K562 (cell line): ENCODE measurements around the gene PLAAT3. TPM values are rescaled to one million over a fixed set of nuclear protein-coding genes. Genes with fewer than 3 reads are reported as not detected.

ENCODE experiments used
- BRD9 ChIP-seq: fragments of 450-650 bp; IDR thresholded peaks from 2 replicates; pipeline ENCODE4 v1.6.1; 2018; ENCODE audit warnings: low read depth; ENCODE audit not compliant: partially characterized antibody
- CEBPG ChIP-seq, 3 experiments: fragments of 200-800 bp in 1 of 3; sonication (Bioruptor generic) in 1 of 3; sonication (generic) in 1 of 3; formaldehyde crosslinking in 1 of 3; IDR thresholded peaks in 2 of 3; conservative IDR thresholded peaks in 1 of 3; 2 replicates each; pipeline versions ENCODE4 v1.6.1 to v1.8.0; 2016 to 2022; ENCODE audit warnings: missing compliant biosample characterization in 2 of 3, missing genetic modification characterization in 2 of 3, mild to moderate bottlenecking in 1 of 3, missing genetic modification reagents in 1 of 3
- FOXJ2 ChIP-seq: fragments of 200-800 bp; sonication (Bioruptor generic); IDR thresholded peaks from 2 replicates; pipeline ENCODE4 v1.6.1; 2016; ENCODE audit warnings: missing genetic modification characterization, missing compliant biosample characterization
- GTF2E2 ChIP-seq: fragments of 200-800 bp; sonication (Bioruptor generic); IDR thresholded peaks from 2 replicates; pipeline ENCODE4 v1.6.1; 2016; ENCODE audit warnings: missing genetic modification characterization, missing compliant biosample characterization
- HDAC8 ChIP-seq: fragments of 450-650 bp; IDR thresholded peaks from 2 replicates; pipeline ENCODE4 v1.6.1; 2016; ENCODE audit warnings: mild to moderate bottlenecking, missing genetic modification characterization, moderate library complexity, missing compliant biosample characterization
- HMG20A ChIP-seq: fragments of 450-650 bp; formaldehyde crosslinking; conservative IDR thresholded peaks from 2 replicates; pipeline ENCODE4 v1.4.0; 2020; ENCODE audit warnings: mild to moderate bottlenecking, mixed read lengths
- HSF4 ChIP-seq: fragments of 250-450 bp; sonication (Bioruptor Pico); IDR thresholded peaks from 2 replicates; pipeline ENCODE4 v2.1.2; 2022; ENCODE audit warnings: mild to moderate bottlenecking, moderate library complexity, borderline replicate concordance
- KDM1A ChIP-seq, 2 experiments: fragments of 450-650 bp; IDR thresholded peaks; 2 replicates each; pipeline ENCODE4 v1.6.1; 2016; ENCODE audit warnings: mild to moderate bottlenecking in 2 of 2
- LARP7 ChIP-seq: fragments of 450-650 bp; IDR thresholded peaks from 2 replicates; pipeline ENCODE4 v1.6.1; 2016
- MCM5 ChIP-seq: fragments of 450-650 bp; IDR thresholded peaks from 2 replicates; pipeline ENCODE4 v1.6.1; 2016; ENCODE audit warnings: low read depth
- NCOR1 ChIP-seq: fragments of 450-650 bp; IDR thresholded peaks from 2 replicates; pipeline ENCODE4 v1.6.1; 2016; ENCODE audit warnings: mild to moderate bottlenecking, moderate library complexity
- NFIX ChIP-seq: fragments of 250-450 bp; sonication (Bioruptor Pico); IDR thresholded peaks from 2 replicates; pipeline ENCODE4 v1.4.0; 2020; ENCODE audit warnings: low read depth, mild to moderate bottlenecking, moderate library complexity
- NR3C1 ChIP-seq: sonication (generic); formaldehyde crosslinking; IDR thresholded peaks from 2 replicates; pipeline ENCODE4 v1.8.1; 2022; ENCODE audit warnings: missing genetic modification reagents
- PPARD ChIP-seq: fragments of 250-450 bp; sonication (Bioruptor Pico); IDR thresholded peaks from 2 replicates; pipeline ENCODE4 v1.8.0; 2022; ENCODE audit warnings: inconsistent platforms, mild to moderate bottlenecking, moderate library complexity
- RUNX1 ChIP-seq: sonication (generic); IDR thresholded peaks from 2 replicates; pipeline ENCODE4 v1.6.1; 2016; ENCODE audit warnings: antibody characterized with exemption, low read depth
- SIRT6 ChIP-seq: IDR thresholded peaks from one replicate; pipeline ENCODE4 v1.6.1; 2012; ENCODE audit warnings: low read depth, mild to moderate bottlenecking, control low read depth, inconsistent platforms, low read length, moderate library complexity
- SREBF2 ChIP-seq: sonication (generic); formaldehyde crosslinking; IDR thresholded peaks from 2 replicates; pipeline ENCODE4 v1.4.0; 2020; ENCODE audit warnings: mild to moderate bottlenecking, missing genetic modification reagents
- TRIM24 ChIP-seq, 2 experiments: fragments of 450-650 bp; IDR thresholded peaks; 2 replicates each; pipeline ENCODE4 v1.6.1; 2016
- ZBTB17 ChIP-seq: fragments of 450-650 bp; formaldehyde crosslinking; IDR thresholded peaks from 2 replicates; pipeline ENCODE4 v1.4.0; 2020; ENCODE audit warnings: mild to moderate bottlenecking
- ZC3H11A ChIP-seq: IDR thresholded peaks from 2 replicates; pipeline ENCODE4 v1.6.1; 2012; ENCODE audit warnings: low read depth, low read length, improper control_type of control experiment
- ZKSCAN3 ChIP-seq: fragments of 250-450 bp; sonication (Bioruptor Pico); IDR thresholded peaks from 2 replicates; pipeline ENCODE4 v1.4.0; 2020
- ZNF134 ChIP-seq: fragments of 250-450 bp; sonication (Bioruptor Pico); conservative IDR thresholded peaks from 2 replicates; pipeline ENCODE4 v1.4.0; 2020
- ZNF586 ChIP-seq: fragments of 450-650 bp; formaldehyde crosslinking; conservative IDR thresholded peaks from 2 replicates; pipeline ENCODE4 v1.4.0; 2020; ENCODE audit warnings: mild to moderate bottlenecking, moderate library complexity
- ZNF75A ChIP-seq: fragments of 450-650 bp; formaldehyde crosslinking; IDR thresholded peaks from 2 replicates; pipeline ENCODE4 v1.4.0; 2020; ENCODE audit warnings: mild to moderate bottlenecking
- polyA plus RNA-seq, 8 experiments: library from polyadenylated mRNA; depleted of rRNA in 4 of 8; stranded (reverse) in 5 of 8; unstranded in 3 of 8; fragments of >200 nt; fragmentation: Nextera tagmentation in 2 of 8; fragmentation: Illumina TruSeq in 1 of 8; extraction: Ambion mirVana in 2 of 8; extraction: Trizol in 1 of 8; gene quantifications; 2 replicates each; pipeline versions ENCODE4 v1.2.1 to v1.2.3, GENCODE V29; 2011 to 2014; ENCODE audit warnings: inconsistent platforms in 1 of 8, missing spikeins in 1 of 8
- total RNA-seq, 7 experiments: library from RNA; depleted of rRNA in 6 of 7; stranded (reverse); fragments of >200 nt in 6 of 7; fragmentation: Illumina TruSeq in 2 of 7; extraction: Trizol in 2 of 7; gene quantifications; 2 replicates each; pipeline versions ENCODE4 v1.2.1 to v1.2.3, GENCODE V29; 2011 to 2021; ENCODE audit warnings: low replicate concordance in 1 of 7
- TF ChIP-seq, protein P1 (sequence below): fragments of 250-450 bp; sonication (Bioruptor Pico); IDR thresholded peaks from 2 replicates; pipeline ENCODE4 v1.5.0; 2022; ENCODE audit warnings: mild to moderate bottlenecking
- TF ChIP-seq, protein P2 (sequence below): fragments of 250-450 bp; sonication (Bioruptor Pico); IDR thresholded peaks from 2 replicates; pipeline ENCODE4 v1.8.0; 2022; ENCODE audit warnings: moderate library complexity, mild to moderate bottlenecking, inconsistent platforms

Gene PLAAT3
- total and polyA plus RNA-seq, 9 of the 15 experiments (the other 6 are each of a cell fraction or from before 2014, with no cell fraction given) = 0.80 to 2.7 (median 1.4) TPM

DNA sequence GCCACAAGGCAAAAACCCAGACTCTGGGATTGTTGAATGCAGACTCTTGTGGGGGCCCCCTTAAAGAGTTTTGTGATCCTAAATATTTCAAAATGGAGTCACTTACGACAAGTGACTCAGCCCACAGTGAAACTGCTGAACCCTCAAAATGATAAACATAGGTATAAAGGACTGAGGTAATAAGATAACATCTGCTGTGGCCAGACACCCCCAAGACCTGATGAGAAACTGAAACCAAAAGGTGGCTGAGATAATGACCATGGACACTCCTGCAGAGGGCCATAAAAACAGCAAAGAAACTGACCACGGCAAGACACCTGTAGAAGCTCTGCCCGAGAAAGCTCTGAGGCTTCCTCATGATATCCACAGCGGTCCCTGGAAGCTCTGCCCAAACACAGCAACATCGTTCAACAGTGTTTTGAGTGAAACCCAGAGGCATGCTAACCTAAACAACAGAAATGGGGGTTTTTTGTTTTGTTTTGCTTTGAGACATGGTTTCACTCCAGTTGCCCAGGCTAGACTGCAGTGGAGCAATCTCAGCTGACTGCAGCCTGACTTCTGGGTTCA is 79.3 kb downstream of the PLAAT3 start (continued):
- TF ChIP-seq, protein P1, sequence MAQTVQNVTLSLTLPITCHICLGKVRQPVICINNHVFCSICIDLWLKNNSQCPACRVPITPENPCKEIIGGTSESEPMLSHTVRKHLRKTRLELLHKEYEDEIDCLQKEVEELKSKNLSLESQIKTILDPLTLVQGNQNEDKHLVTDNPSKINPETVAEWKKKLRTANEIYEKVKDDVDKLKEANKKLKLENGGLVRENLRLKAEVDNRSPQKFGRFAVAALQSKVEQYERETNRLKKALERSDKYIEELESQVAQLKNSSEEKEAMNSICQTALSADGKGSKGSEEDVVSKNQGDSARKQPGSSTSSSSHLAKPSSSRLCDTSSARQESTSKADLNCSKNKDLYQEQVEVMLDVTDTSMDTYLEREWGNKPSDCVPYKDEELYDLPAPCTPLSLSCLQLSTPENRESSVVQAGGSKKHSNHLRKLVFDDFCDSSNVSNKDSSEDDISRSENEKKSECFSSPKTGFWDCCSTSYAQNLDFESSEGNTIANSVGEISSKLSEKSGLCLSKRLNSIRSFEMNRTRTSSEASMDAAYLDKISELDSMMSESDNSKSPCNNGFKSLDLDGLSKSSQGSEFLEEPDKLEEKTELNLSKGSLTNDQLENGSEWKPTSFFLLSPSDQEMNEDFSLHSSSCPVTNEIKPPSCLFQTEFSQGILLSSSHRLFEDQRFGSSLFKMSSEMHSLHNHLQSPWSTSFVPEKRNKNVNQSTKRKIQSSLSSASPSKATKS (CRISPR knock-in tag) = peak; percentile 17; the same call in 1 of the 2 replicates
- TF ChIP-seq ZNF134 (CRISPR knock-in tag) (peak; percentile 85), CEBPG (CRISPR knock-in tag; IDR thresholded peaks at IDR 0.05) (no peak), CEBPG (tag; conservative IDR thresholded peaks at IDR 0.05 in 1 of 2, IDR thresholded peaks at IDR 0.05 in 1 of 2) (peak in 1 of 2 experiments; percentile 68; a peak in 2 of 4 replicates), HSF4 (CRISPR knock-in tag) (peak; percentile 98), SREBF2 (CRISPR knock-in tag) (no peak), GTF2E2 (tag) (peak; percentile 97), NFIX (CRISPR knock-in tag) (peak; percentile 70; the same call in 1 of the 2 replicates), HDAC8 (tag) (peak; percentile 95), BRD9 (no peak), ZKSCAN3 (CRISPR knock-in tag) (peak; percentile 85), ZBTB17 (peak; percentile 94), KDM1A (IDR thresholded peaks at IDR 0.05) (no peak), NCOR1 (no peak), FOXJ2 (tag) (no peak), ZNF75A (CRISPR knock-in tag) (peak; percentile 87), MCM5 (no peak), ZNF586 (peak; percentile 92), LARP7 (no peak), NR3C1 (CRISPR knock-in tag) (no peak), ZC3H11A (no peak), HMG20A (CRISPR knock-in tag) (peak; percentile 78), PPARD (peak; percentile 71; the same call in 1 of the 2 replicates), SIRT6 (no peak), TRIM24 (IDR thresholded peaks at IDR 0.05) (no peak), RUNX1 (no peak)
- TF ChIP-seq, protein P2, sequence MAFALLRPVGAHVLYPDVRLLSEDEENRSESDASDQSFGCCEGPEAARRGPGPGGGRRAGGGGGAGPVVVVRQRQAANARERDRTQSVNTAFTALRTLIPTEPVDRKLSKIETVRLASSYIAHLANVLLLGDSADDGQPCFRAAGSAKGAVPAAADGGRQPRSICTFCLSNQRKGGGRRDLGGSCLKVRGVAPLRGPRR (CRISPR knock-in tag) = peak; percentile 96
